Measurements from ENCODE around the gene AKAP7. TPM values are rescaled to one million over a fixed set of nuclear protein-coding genes. Genes with fewer than 3 reads are reported as not detected.
"Not testable (repeated sequence)": the region's sequence is repeated elsewhere in the genome, so short reads cannot be mapped to it uniquely, and the experiment has no call there.

Gene AKAP7
- total RNA-seq, 4 donors from 2014 or later: 5.9 to 15.1 (median 7.2) TPM

- Histone ChIP-seq H3K4me1 (peaks cover 0 to 15% (median 0%) of the 10 kb centered on the region in 3 donors), H3K27ac (no peak overlapping the region), H3K36me3 (no peaks in the 10 kb centered on the region), H3K4me3 (no peak overlapping the region), H3K9me3 (no peaks in the 10 kb centered on the region), H3K27me3 (no peaks in the 10 kb centered on the region)
- no peak for ATAC-seq
- 78 to 83% methylated on average over 2 of the region's 2 CpGs for WGBS, 2 donors (ENCODE audit: low coverage in 1 of 2)
- TF ChIP-seq POLR2AphosphoS5 (IDR thresholded peaks at IDR 0.05): no peak
- no peak for TF ChIP-seq POLR2A (IDR thresholded peaks at IDR 0.05)
- TF ChIP-seq, protein P1, sequence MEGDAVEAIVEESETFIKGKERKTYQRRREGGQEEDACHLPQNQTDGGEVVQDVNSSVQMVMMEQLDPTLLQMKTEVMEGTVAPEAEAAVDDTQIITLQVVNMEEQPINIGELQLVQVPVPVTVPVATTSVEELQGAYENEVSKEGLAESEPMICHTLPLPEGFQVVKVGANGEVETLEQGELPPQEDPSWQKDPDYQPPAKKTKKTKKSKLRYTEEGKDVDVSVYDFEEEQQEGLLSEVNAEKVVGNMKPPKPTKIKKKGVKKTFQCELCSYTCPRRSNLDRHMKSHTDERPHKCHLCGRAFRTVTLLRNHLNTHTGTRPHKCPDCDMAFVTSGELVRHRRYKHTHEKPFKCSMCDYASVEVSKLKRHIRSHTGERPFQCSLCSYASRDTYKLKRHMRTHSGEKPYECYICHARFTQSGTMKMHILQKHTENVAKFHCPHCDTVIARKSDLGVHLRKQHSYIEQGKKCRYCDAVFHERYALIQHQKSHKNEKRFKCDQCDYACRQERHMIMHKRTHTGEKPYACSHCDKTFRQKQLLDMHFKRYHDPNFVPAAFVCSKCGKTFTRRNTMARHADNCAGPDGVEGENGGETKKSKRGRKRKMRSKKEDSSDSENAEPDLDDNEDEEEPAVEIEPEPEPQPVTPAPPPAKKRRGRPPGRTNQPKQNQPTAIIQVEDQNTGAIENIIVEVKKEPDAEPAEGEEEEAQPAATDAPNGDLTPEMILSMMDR (IDR thresholded peaks at IDR 0.05): no peak
- TF ChIP-seq EP300 (IDR thresholded peaks at IDR 0.05): no peak
These were observed 120.6 kb downstream of the AKAP7 start for GRCh38 chr6:131255911-131256310.

DNA sequence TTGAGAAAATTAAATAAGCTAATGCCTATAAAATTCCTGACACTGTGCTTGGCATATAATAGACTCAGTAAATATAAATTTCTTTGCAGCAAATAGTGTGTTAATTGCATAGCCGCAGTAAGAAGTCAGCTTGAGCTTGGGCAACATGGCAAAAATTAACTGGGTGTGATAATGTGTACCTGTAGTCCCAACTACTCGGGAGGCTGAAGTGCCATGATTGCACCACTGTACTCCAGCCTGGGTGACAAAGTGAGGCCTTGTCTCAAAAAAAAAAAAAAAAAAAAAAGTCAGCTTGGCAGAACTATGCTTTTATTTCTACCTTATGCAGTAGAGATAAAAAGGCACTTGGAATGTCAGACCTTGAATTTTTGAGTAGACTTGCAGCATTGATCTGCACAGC lies 121.8 kb downstream of the AKAP7 start:
- Histone ChIP-seq H3K27ac (no peak overlapping the region), H3K9me3 (no peaks in the 10 kb centered on the region), H3K4me3 (no peak overlapping the region), H3K4me1 (peaks cover 0 to 3% (median 0%) of the 10 kb centered on the region in 3 donors), H3K36me3 (no peaks in the 10 kb centered on the region), H3K27me3 (no peaks in the 10 kb centered on the region)
- ATAC-seq: no peak
- 100% methylated on average over 2 of the region's 2 CpGs for WGBS, 2 donors (ENCODE audit: low coverage in 1 of 2)
- TF ChIP-seq POLR2A (IDR thresholded peaks at IDR 0.05) (no peak), EP300 (IDR thresholded peaks at IDR 0.05) (no peak), POLR2AphosphoS5 (IDR thresholded peaks at IDR 0.05) (no peak)
- TF ChIP-seq, protein P1 (IDR thresholded peaks at IDR 0.05): no peak

GRCh38 chr6:131258010-131258652 lies 122.9 kb downstream of the AKAP7 start:
- ATAC-seq: no peak
- no peaks in the 10 kb centered on the region for H3K9me3 ChIP-seq
- no peak overlapping the region for H3K4me3 ChIP-seq
- H3K27me3 ChIP-seq: no peaks in the 10 kb centered on the region
- 87 to 92% methylated on average over 2 of the region's 2 CpGs for WGBS, 2 donors (ENCODE audit: low coverage in 1 of 2)
- TF ChIP-seq POLR2A (IDR thresholded peaks at IDR 0.05) (no peak), POLR2AphosphoS5 (IDR thresholded peaks at IDR 0.05) (no peak), EP300 (IDR thresholded peaks at IDR 0.05) (no peak)
- TF ChIP-seq, protein P1 (IDR thresholded peaks at IDR 0.05): no peak
- no peak overlapping the region for H3K27ac ChIP-seq
- no peaks in the 10 kb centered on the region for H3K36me3 ChIP-seq
- no peaks in the 10 kb centered on the region for H3K4me1 ChIP-seq

- no peaks in the 10 kb centered on the region for H3K9me3 ChIP-seq
- 28 to 38% methylated on average over 3 to 4 of the region's 4 CpGs for WGBS, 2 donors (ENCODE audit: low coverage in 1 of 2)
- H3K27ac ChIP-seq: no peak overlapping the region
- H3K4me3 ChIP-seq: no peak overlapping the region
- H3K27me3 ChIP-seq: no peaks in the 10 kb centered on the region
- no peak for ATAC-seq
- H3K4me1 ChIP-seq: no peaks in the 10 kb centered on the region
- no peaks in the 10 kb centered on the region for H3K36me3 ChIP-seq
- TF ChIP-seq EP300 (IDR thresholded peaks at IDR 0.05) (no peak), POLR2AphosphoS5 (IDR thresholded peaks at IDR 0.05) (no peak), POLR2A (IDR thresholded peaks at IDR 0.05) (no peak)
- TF ChIP-seq, protein P1 (IDR thresholded peaks at IDR 0.05): no peak
These were observed 123.7 kb downstream of the AKAP7 start for GRCh38 chr6:131258816-131259476.

- H3K36me3 ChIP-seq, H3K9me3 ChIP-seq, H3K4me1 ChIP-seq, H3K4me3 ChIP-seq, H3K27ac ChIP-seq, H3K27me3 ChIP-seq, ATAC-seq: not testable (repeated sequence)
- WGBS, 2 donors (ENCODE audit: low coverage in 1 of 2): 86 to 100% methylated on average over 4 to 5 of the region's 6 CpGs
These were observed 125.7 kb downstream of the AKAP7 start for GRCh38 chr6:131260960-131261359.

All from gastroesophageal sphincter (tissue), 4 donors.